Stomach (tissue), 9 donors: ENCODE results near the gene SLC17A7. TPM values are rescaled to one million over a fixed set of nuclear protein-coding genes. Genes with fewer than 3 reads are reported as not detected.

Experiments
- DNase-seq, 2 donors: peaks; one replicate each; pipeline versions ENCODE4 v3.0.0 to v3.0.0-alpha.2; 2013 to 2019
- H3K27ac ChIP-seq, 5 donors: fragments of 200-600 bp in 4 of 5; sonication (generic) in 4 of 5; one replicate each; pipeline ENCODE4 v1.5.1; 2013 to 2019; ENCODE audit warnings: mild to moderate bottlenecking in 1 of 5, moderate library complexity in 1 of 5
- H3K27me3 ChIP-seq, 3 donors: fragments of 200-600 bp; sonication (generic); one replicate each; pipeline ENCODE4 v1.5.1; 2017 to 2019; ENCODE audit warnings: mixed run types in 1 of 3
- H3K36me3 ChIP-seq, 4 donors: fragments of 200-600 bp; sonication (generic); 1 replicate in 3 of 4; 2 replicates in 1 of 4; pipeline ENCODE4 v1.5.1; 2016 to 2019
- H3K4me1 ChIP-seq, 4 donors: fragments of 200-600 bp; sonication (generic); one replicate each; pipeline ENCODE4 v1.5.1; 2016 to 2019
- H3K4me3 ChIP-seq, 4 donors: fragments of 200-600 bp; sonication (generic) in 3 of 4; one replicate each; pipeline ENCODE4 v1.5.1; 2016 to 2019; ENCODE audit warnings: mild to moderate bottlenecking in 1 of 4
- H3K9me3 ChIP-seq, 4 donors: fragments of 200-600 bp; sonication (generic); one replicate each; pipeline ENCODE4 v1.5.1; 2016 to 2019
- EP300 ChIP-seq: sonication (generic); formaldehyde crosslinking; IDR thresholded peaks from one replicate; pipeline ENCODE4 v1.6.1; 2017; ENCODE audit warnings: antibody characterized with exemption
- POLR2A ChIP-seq, 4 donors: fragments of 450-650 bp; IDR thresholded peaks; one replicate each; pipeline ENCODE4 v1.6.1; 2016; ENCODE audit warnings: antibody characterized with exemption in 4 of 4, control low read depth in 2 of 4, mild to moderate bottlenecking in 1 of 4, moderate library complexity in 1 of 4
- POLR2AphosphoS5 ChIP-seq, 3 donors: sonication (generic); formaldehyde crosslinking; IDR thresholded peaks; one replicate each; pipeline ENCODE4 v1.6.1; 2016; ENCODE audit warnings: antibody characterized with exemption in 3 of 3
- WGBS, 5 donors: extraction: QIAGEN DNeasy Blood & Tissue Kit in 3 of 5; methylation state at CpG; one replicate each; pipeline versions ENCODE4 v1.1.5 to v1.1.7; 2013 to 2018; 5-methylcytosine and 5-hydroxymethylcytosine counted together
- intact Hi-C: fragments of 100-400 bp; cut with DNase I; formaldehyde crosslinking; loops from one replicate; pipeline ENCODE4 v1.15.1; 2023; ENCODE audit warnings: low total_unique reads
- polyA plus RNA-seq, 3 donors: library from polyadenylated mRNA; stranded (reverse); fragments of 200-250 nt; gene quantifications; one replicate each; pipeline ENCODE4 v1.2.3, GENCODE V29; 2013
- total RNA-seq, 5 donors: library from RNA; depleted of rRNA; stranded (reverse); fragments of >200 nt; gene quantifications; one replicate each; pipeline versions ENCODE4 v1.1.0 to v1.2.3, GENCODE V29; 2014 to 2016
- TF ChIP-seq, protein P1 (sequence below), 7 experiments: fragments of 450-650 bp in 4 of 7; fragments of 200-600 bp in 3 of 7; sonication (generic) in 3 of 7; IDR thresholded peaks; one replicate each; pipeline ENCODE4 v1.5.1; 2016 to 2019; ENCODE audit warnings: antibody characterized with exemption in 7 of 7, control low read depth in 2 of 7, mild to moderate bottlenecking in 1 of 7
- donor health status: healthy with polysubstance abuse.
- donor health status: Bipolar disorder and iron deficiency.
- donor health status: healthy.

The SLC17A7 gene
- total and polyA plus RNA-seq, 8 donors = 0.25 to 2.0 (median 0.93) TPM; not detected in 2

DNA sequence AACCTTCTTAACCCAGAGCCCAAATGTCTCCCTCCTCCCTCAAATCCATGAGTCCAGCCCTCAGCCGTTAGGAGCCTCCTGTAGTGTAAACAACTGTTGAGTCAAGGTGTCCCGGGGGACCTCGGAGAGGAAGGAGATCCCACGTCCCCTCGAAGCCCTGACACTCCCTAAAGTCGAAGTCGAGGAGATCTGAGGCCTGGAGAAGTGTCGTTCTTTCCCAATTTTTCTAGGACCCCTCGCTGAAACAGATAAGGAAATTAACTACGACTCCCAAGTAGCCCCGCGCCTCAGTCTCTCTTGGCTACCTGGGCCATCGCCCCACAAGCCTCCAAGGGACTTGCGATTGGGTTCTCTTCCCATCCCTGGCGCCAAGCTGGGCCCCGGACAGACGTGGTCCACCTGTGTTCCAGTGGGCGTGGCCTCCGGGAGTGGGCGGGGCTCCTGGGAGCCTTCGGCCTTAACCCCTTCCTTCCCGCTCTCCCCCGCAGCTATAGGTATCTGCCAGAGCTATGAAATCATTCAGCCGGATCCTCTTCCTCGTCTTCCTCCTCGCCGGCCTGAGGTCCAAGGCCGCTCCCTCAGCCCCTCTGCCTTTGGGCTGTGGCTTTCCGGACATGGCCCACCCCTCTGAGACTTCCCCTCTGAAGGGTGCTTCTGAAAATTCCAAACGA, 15.3 kb downstream of the SLC17A7 start:
- Histone ChIP-seq H3K27ac (no peak overlapping the region), H3K4me3 (no peak overlapping the region), H3K9me3 (no peaks in the 10 kb centered on the region), H3K4me1 (peaks cover 28 to 40% (median 34%) of the 10 kb centered on the region in 4 donors), H3K27me3 (peaks cover 48 to 100% (median 99%) of the 10 kb centered on the region in 3 donors), H3K36me3 (no peaks in the 10 kb centered on the region)
- TF ChIP-seq POLR2AphosphoS5 (IDR thresholded peaks at IDR 0.05) (no peak), EP300 (no peak), POLR2A (IDR thresholded peaks at IDR 0.05) (no peak)
- TF ChIP-seq, protein P1, sequence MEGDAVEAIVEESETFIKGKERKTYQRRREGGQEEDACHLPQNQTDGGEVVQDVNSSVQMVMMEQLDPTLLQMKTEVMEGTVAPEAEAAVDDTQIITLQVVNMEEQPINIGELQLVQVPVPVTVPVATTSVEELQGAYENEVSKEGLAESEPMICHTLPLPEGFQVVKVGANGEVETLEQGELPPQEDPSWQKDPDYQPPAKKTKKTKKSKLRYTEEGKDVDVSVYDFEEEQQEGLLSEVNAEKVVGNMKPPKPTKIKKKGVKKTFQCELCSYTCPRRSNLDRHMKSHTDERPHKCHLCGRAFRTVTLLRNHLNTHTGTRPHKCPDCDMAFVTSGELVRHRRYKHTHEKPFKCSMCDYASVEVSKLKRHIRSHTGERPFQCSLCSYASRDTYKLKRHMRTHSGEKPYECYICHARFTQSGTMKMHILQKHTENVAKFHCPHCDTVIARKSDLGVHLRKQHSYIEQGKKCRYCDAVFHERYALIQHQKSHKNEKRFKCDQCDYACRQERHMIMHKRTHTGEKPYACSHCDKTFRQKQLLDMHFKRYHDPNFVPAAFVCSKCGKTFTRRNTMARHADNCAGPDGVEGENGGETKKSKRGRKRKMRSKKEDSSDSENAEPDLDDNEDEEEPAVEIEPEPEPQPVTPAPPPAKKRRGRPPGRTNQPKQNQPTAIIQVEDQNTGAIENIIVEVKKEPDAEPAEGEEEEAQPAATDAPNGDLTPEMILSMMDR (IDR thresholded peaks at IDR 0.05) = no peak
- DNase-seq = no peak
- WGBS, 5 donors = 3 to 6% (median 4%) methylated on average over 20 to 30 of the region's 30 CpGs
- intact Hi-C loops = no loop called here

DNA sequence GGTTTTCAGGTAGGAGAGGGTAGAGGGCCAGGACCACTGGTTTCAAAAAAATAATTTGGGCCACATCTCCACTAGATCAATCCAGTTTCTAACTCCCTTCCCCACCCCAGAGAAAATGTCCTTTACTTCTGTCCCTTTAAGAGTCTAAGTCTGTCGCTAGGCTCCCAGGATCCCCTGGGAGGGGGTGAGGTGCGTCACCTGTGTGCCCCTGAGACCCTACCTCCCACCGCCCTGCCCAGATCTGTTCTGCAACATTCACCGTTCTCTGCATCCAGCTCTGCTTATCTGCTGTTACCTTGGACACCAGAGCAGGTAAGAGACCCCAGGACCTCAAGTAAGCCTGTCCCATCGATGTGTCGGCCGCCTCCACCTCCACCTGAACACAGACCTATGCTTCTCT, 16.1 kb downstream of the SLC17A7 start, which contains the start of gene GFY:
Gene GFY, plus strand, starts transcription at position 211 of the 400 bp plus-strand sequence. CDS start 1,043 bp downstream, outside the sequence.
- 29 to 49% (median 32%) methylated on average over 7 of the region's 7 CpGs for WGBS, 5 donors
- peaks cover 44 to 100% (median 99%) of the 10 kb centered on the region in 3 donors for H3K27me3 ChIP-seq
- TF ChIP-seq, protein P1 (IDR thresholded peaks at IDR 0.05) = no peak
- TF ChIP-seq EP300 (no peak), POLR2AphosphoS5 (IDR thresholded peaks at IDR 0.05) (no peak), POLR2A (IDR thresholded peaks at IDR 0.05) (no peak)
- H3K4me3 ChIP-seq = no peak within 1 kb of the TSS
- peaks cover 30 to 45% (median 38%) of the 10 kb centered on the region in 4 donors for H3K4me1 ChIP-seq
- H3K36me3 ChIP-seq = no peaks in the 10 kb centered on the region
- intact Hi-C loops = no loop called here
- no peak for DNase-seq
- no peak within 1 kb of the TSS for H3K27ac ChIP-seq
- no peaks in the 10 kb centered on the region for H3K9me3 ChIP-seq

DNA sequence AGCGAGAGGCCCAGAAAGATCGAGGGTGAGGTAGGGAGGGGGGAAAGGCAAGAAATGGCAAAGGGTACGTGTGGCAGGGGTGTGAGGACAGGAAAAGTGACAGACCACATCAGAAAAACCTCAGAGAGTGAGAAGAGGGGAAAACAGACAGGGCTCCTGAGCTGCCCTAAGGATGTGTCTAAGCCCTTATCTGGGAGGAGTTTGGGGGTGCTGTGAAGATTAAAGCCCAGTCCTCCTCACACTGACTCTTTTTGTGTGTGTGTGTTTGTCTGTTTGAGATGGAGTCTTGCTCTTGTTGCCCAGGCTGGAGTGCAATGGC, 17.4 kb downstream of the SLC17A7 start:
- Histone ChIP-seq H3K36me3 (no peaks in the 10 kb centered on the region), H3K9me3 (no peaks in the 10 kb centered on the region), H3K4me1 (peaks cover 30 to 45% (median 38%) of the 10 kb centered on the region in 4 donors), H3K4me3 (no peak overlapping the region), H3K27ac (no peak overlapping the region), H3K27me3 (peaks cover 42 to 100% (median 96%) of the 10 kb centered on the region in 3 donors)
- intact Hi-C loops = no loop called here
- TF ChIP-seq POLR2A (IDR thresholded peaks at IDR 0.05) = no peak
- TF ChIP-seq POLR2AphosphoS5 (IDR thresholded peaks at IDR 0.05) = no peak
- TF ChIP-seq, protein P1 (IDR thresholded peaks at IDR 0.05) = no peak
- TF ChIP-seq EP300 = no peak
- WGBS, 5 donors = 5 to 20% (median 6%) methylated on average over 3 of the region's 3 CpGs
- no peak for DNase-seq

DNA sequence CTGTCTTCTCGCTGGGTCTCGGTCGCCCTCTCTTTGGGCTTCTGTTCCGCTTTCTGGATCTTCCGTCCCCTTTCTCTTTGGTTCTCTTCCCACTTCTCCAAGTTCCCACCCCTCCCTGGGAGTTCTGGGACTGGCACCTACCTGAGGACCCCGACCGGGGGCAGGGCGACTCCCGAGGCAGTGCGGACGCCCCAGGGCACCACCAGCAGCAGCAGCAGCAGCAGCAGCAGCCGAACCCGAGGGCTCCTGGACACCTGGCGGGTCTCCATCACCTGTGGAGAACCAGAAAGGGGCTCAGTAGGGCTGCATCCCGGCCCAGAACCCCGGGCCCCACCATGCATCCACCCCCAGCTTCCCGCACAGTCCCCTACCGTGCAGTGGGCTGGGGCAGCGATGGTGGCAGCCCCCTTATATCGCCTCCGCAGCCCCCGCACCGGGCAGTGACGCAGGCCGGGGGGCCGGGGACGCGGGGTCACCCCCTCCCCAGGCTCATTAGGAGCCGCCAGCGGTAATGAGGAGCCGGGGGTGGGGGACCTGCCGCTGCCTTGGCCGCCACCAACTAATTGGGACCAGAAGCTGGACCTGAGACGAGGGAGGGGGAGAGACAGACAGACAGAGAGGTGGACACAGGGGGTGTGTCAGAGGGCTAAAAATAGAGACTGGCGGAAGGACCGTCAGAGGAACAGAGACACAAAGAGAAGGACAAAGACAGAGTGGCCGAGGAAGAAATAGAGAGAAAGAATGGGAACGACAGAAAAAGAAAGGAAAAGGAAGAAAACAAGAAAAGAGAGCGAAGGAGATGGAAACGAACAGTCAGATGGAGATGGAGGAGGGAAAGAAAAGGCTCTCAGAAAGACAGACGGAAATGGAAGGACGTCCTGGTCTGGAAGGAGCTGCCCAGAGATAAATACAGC, 18.0 kb downstream of the SLC17A7 start, which contains the start of gene PTH2:
Gene PTH2, minus strand, starts transcription at position 371 of the 914 bp plus-strand sequence. Its CDS starts 102 bp downstream, at position 269.
- Histone ChIP-seq H3K36me3 (no peaks in the 10 kb centered on the region), H3K27ac (no peak within 1 kb of the TSS), H3K27me3 (peaks cover 36 to 100% (median 96%) of the 10 kb centered on the region in 3 donors), H3K4me3 (peak within 1 kb of the TSS; percentile 9 to 44 (median 21)), H3K9me3 (no peaks in the 10 kb centered on the region), H3K4me1 (peaks cover 26 to 39% (median 34%) of the 10 kb centered on the region in 4 donors)
- WGBS, 5 donors = 7 to 12% (median 9%) methylated on average over 25 to 42 of the region's 42 CpGs
- no peak for DNase-seq
- TF ChIP-seq POLR2A (IDR thresholded peaks at IDR 0.05) (no peak), EP300 (no peak), POLR2AphosphoS5 (IDR thresholded peaks at IDR 0.05) (no peak)
- TF ChIP-seq, protein P1 (IDR thresholded peaks at IDR 0.05) = no peak
- intact Hi-C loops = no loop called here
